ENCODE results near the gene DAW1.

Gene DAW1

DNA sequence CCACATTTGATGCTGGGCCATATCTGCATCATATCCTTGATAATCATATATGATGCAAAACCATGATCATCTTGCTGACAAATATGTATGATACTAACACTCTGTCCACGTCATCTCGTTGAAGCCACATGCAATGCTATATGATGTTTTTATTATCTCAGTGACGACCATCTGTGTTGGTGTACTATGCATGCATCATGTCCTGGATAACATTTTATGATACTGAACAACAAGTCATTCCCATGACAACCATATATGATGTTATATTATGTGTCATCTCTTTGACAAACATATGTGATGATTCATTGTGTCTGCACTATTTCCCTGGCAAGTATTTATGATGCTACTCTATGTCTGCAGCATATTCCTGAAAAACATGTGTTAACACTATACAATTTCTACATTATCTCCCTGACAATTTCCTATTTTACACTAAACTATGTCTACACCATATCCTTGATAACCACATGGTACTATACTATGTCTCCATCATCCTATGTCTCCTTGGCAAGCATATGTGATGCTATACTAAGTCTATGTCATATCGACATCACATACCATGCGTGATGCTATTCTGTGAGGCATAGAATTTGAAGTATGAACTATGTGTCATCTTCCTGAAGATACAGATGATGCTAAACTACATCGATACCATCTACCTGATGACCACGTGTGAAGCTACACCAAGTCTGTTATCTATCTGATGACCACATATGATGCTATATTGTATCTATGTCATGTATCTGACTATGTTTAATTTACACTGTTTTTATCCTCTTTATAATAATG, 37.0 kb downstream of the DAW1 start:
- TF ChIP-seq, protein P1, sequence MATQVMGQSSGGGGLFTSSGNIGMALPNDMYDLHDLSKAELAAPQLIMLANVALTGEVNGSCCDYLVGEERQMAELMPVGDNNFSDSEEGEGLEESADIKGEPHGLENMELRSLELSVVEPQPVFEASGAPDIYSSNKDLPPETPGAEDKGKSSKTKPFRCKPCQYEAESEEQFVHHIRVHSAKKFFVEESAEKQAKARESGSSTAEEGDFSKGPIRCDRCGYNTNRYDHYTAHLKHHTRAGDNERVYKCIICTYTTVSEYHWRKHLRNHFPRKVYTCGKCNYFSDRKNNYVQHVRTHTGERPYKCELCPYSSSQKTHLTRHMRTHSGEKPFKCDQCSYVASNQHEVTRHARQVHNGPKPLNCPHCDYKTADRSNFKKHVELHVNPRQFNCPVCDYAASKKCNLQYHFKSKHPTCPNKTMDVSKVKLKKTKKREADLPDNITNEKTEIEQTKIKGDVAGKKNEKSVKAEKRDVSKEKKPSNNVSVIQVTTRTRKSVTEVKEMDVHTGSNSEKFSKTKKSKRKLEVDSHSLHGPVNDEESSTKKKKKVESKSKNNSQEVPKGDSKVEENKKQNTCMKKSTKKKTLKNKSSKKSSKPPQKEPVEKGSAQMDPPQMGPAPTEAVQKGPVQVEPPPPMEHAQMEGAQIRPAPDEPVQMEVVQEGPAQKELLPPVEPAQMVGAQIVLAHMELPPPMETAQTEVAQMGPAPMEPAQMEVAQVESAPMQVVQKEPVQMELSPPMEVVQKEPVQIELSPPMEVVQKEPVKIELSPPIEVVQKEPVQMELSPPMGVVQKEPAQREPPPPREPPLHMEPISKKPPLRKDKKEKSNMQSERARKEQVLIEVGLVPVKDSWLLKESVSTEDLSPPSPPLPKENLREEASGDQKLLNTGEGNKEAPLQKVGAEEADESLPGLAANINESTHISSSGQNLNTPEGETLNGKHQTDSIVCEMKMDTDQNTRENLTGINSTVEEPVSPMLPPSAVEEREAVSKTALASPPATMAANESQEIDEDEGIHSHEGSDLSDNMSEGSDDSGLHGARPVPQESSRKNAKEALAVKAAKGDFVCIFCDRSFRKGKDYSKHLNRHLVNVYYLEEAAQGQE (IDR thresholded peaks at IDR 0.05; ENCODE audit: insufficient replicate concordance, low read depth), result no peak
- TF ChIP-seq POLR2AphosphoS5 (IDR thresholded peaks at IDR 0.05; ENCODE audit: low read depth), result no peak
- TF ChIP-seq, protein P2, sequence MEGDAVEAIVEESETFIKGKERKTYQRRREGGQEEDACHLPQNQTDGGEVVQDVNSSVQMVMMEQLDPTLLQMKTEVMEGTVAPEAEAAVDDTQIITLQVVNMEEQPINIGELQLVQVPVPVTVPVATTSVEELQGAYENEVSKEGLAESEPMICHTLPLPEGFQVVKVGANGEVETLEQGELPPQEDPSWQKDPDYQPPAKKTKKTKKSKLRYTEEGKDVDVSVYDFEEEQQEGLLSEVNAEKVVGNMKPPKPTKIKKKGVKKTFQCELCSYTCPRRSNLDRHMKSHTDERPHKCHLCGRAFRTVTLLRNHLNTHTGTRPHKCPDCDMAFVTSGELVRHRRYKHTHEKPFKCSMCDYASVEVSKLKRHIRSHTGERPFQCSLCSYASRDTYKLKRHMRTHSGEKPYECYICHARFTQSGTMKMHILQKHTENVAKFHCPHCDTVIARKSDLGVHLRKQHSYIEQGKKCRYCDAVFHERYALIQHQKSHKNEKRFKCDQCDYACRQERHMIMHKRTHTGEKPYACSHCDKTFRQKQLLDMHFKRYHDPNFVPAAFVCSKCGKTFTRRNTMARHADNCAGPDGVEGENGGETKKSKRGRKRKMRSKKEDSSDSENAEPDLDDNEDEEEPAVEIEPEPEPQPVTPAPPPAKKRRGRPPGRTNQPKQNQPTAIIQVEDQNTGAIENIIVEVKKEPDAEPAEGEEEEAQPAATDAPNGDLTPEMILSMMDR (IDR thresholded peaks at IDR 0.05; ENCODE audit: insufficient read depth, low read length), result no peak
- TF ChIP-seq SPI1 (IDR thresholded peaks at IDR 0.05; ENCODE audit: borderline replicate concordance, low read depth), result no peak
- no peak for TF ChIP-seq GABPA (IDR thresholded peaks at IDR 0.05; ENCODE audit: low read depth)
- Histone ChIP-seq H3K4me3 (replicated peaks; ENCODE audit: insufficient read depth, low read length) (no peak overlapping the region), H3K27me3 (ENCODE audit: insufficient read depth, poor library complexity, severe bottlenecking) (no peaks in the 10 kb centered on the region), H3K27ac (replicated peaks) (no peak overlapping the region)
- no peak for DNase-seq (ENCODE audit: low read depth in 1 of 2, low spot score in 1 of 2)

DNA sequence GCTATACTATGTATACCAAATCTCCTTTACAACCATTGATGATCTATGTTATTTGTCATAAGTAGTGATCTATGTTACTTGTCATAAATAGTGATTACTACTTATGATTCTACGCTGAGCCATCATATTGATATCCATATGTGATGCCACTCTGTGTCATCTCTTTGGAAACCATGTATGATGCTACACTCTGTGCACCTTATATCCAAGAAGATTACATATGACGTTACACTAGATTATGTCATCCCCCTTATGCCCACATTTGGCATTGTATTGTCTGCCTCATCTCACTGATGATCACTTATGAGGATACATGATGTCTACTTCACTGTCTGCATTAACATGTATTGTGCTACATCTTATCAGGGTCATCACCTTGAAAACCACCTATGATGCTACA, 42.9 kb downstream of the DAW1 start:
- DNase-seq (ENCODE audit: low read depth in 1 of 2, low spot score in 1 of 2), result no peak
- Histone ChIP-seq H3K4me3 (replicated peaks; ENCODE audit: insufficient read depth, low read length) (no peak overlapping the region), H3K27ac (replicated peaks) (no peak overlapping the region), H3K27me3 (ENCODE audit: insufficient read depth, poor library complexity, severe bottlenecking) (no peaks in the 10 kb centered on the region)
- TF ChIP-seq, protein P1 (IDR thresholded peaks at IDR 0.05; ENCODE audit: insufficient replicate concordance, low read depth), result no peak
- TF ChIP-seq GABPA (IDR thresholded peaks at IDR 0.05; ENCODE audit: low read depth), result no peak
- TF ChIP-seq, protein P2 (IDR thresholded peaks at IDR 0.05; ENCODE audit: insufficient read depth, low read length), result no peak
- TF ChIP-seq POLR2AphosphoS5 (IDR thresholded peaks at IDR 0.05; ENCODE audit: low read depth), result no peak
- no peak for TF ChIP-seq SPI1 (IDR thresholded peaks at IDR 0.05; ENCODE audit: borderline replicate concordance, low read depth)

DNA sequence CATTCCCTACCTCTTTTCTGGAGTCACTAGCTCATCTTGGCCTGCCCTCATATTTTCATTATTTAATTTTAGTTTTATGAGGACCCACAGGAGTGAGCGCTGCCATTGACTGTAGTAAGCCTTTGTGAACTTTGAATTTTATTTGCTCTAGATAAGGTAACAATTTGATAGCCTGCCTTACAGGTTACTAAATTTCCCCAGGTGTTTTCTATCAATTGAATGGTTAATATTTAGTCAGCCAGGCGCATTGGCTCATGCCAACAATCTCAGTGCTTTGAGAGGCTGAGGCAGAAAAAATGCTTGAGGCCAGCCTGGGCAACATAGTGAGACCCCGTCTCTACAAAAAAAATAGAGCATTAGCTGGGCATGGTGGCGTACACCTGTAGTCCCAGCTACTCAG, 50.2 kb downstream of the DAW1 start:
- Histone ChIP-seq H3K4me3 (replicated peaks; ENCODE audit: insufficient read depth, low read length) (no peak overlapping the region), H3K27me3 (ENCODE audit: insufficient read depth, poor library complexity, severe bottlenecking) (no peaks in the 10 kb centered on the region), H3K27ac (replicated peaks) (no peak overlapping the region)
- no peak for DNase-seq (ENCODE audit: low read depth in 1 of 2, low spot score in 1 of 2)
- TF ChIP-seq POLR2AphosphoS5 (IDR thresholded peaks at IDR 0.05; ENCODE audit: low read depth), result no peak
- TF ChIP-seq, protein P1 (IDR thresholded peaks at IDR 0.05; ENCODE audit: insufficient replicate concordance, low read depth), result no peak
- no peak for TF ChIP-seq GABPA (IDR thresholded peaks at IDR 0.05; ENCODE audit: low read depth)
- TF ChIP-seq, protein P2 (IDR thresholded peaks at IDR 0.05; ENCODE audit: insufficient read depth, low read length), result no peak
- TF ChIP-seq SPI1 (IDR thresholded peaks at IDR 0.05; ENCODE audit: borderline replicate concordance, low read depth), result no peak

Measured in HL-60 (cell line).